GM23338 (cell line): Measurements from ENCODE around the gene PHYHIPL. TPM values are rescaled to one million over a fixed set of nuclear protein-coding genes. Genes with fewer than 3 reads are reported as not detected.
A peak's percentile ranks its signal among the peaks of the same experiment; 100 is the strongest.

Source experiments
- ATAC-seq: fragments of 200-7000 bp; cut with Tn5 transposase; 3 replicates; pipeline ENCODE4 v1.9.1; 2020
- DNase-seq: peaks from one replicate; pipeline ENCODE4 v3.0.0-alpha.2; 2015; ENCODE audit warnings: low spot score
- H2AFZ ChIP-seq: fragments of 200-600 bp; sonication (generic); 2 replicates; pipeline ENCODE4 v1.8.0; 2016; ENCODE audit warnings: antibody characterized with exemption, mild to moderate bottlenecking, moderate library complexity
- H3F3A ChIP-seq: fragments of 200-600 bp; sonication (generic); replicated peaks from 2 replicates; pipeline ENCODE4 v1.8.0; 2017; ENCODE audit warnings: antibody characterized with exemption, mixed run types, low read depth
- H3K27ac ChIP-seq: fragments of 200-600 bp; sonication (generic); 2 replicates; pipeline ENCODE4 v1.6.1; 2016; ENCODE audit warnings: low read depth
- H3K27me3 ChIP-seq: fragments of 200-600 bp; sonication (generic); 2 replicates; pipeline ENCODE4 v1.8.0; 2016; ENCODE audit warnings: mild to moderate bottlenecking, mixed run types, moderate library complexity; ENCODE audit not compliant: insufficient read depth
- H3K36me3 ChIP-seq: fragments of 200-600 bp; sonication (generic); 2 replicates; pipeline ENCODE4 v1.8.0; 2016; ENCODE audit warnings: mild to moderate bottlenecking; ENCODE audit not compliant: insufficient read depth
- H3K4me1 ChIP-seq: fragments of 200-600 bp; sonication (generic); 2 replicates; pipeline ENCODE4 v1.8.0; 2016; ENCODE audit warnings: mild to moderate bottlenecking, moderate library complexity; ENCODE audit not compliant: insufficient read depth
- H3K4me2 ChIP-seq: fragments of 200-600 bp; sonication (generic); 2 replicates; pipeline ENCODE4 v1.7.1; 2017; ENCODE audit warnings: mixed run types
- H3K4me3 ChIP-seq: fragments of 200-600 bp; sonication (generic); 2 replicates; pipeline ENCODE4 v1.6.1; 2016; ENCODE audit warnings: mixed run types
- H3K79me2 ChIP-seq: fragments of 200-600 bp; sonication (generic); replicated peaks from 2 replicates; pipeline ENCODE4 v1.8.0; 2017; ENCODE audit warnings: mild to moderate bottlenecking; ENCODE audit not compliant: insufficient read depth
- H3K9me2 ChIP-seq: fragments of 200-600 bp; sonication (generic); 2 replicates; pipeline ENCODE4 v1.8.0; 2017; ENCODE audit not compliant: insufficient read depth
- H4K20me1 ChIP-seq: fragments of 200-600 bp; sonication (generic); replicated peaks from 2 replicates; pipeline ENCODE4 v1.8.0; 2017; ENCODE audit warnings: mild to moderate bottlenecking; ENCODE audit not compliant: insufficient read depth
- H3K27ac Mint-ChIP-seq: 2 replicates; pipeline ENCODE4 v1.8.0; 2020; ENCODE audit warnings: inconsistent platforms, mild to moderate bottlenecking, moderate library complexity, mixed read lengths
- H3K27me3 Mint-ChIP-seq: 3 replicates; pipeline ENCODE4 v1.8.0; 2022; ENCODE audit warnings: low read depth, mild to moderate bottlenecking, moderate library complexity, mixed read lengths, inconsistent platforms; ENCODE audit not compliant: insufficient read depth, poor library complexity
- H3K36me3 Mint-ChIP-seq: 3 replicates; pipeline ENCODE4 v1.8.0; 2021; ENCODE audit warnings: low read depth, mild to moderate bottlenecking, inconsistent platforms, moderate library complexity, mixed read lengths
- H3K4me1 Mint-ChIP-seq: 3 replicates; pipeline ENCODE4 v1.8.0; 2020; ENCODE audit warnings: mild to moderate bottlenecking, inconsistent platforms, mixed read lengths
- H3K4me3 Mint-ChIP-seq: 3 replicates; pipeline ENCODE4 v1.8.0; 2021; ENCODE audit warnings: moderate library complexity, mild to moderate bottlenecking, inconsistent platforms, mixed read lengths
- H3K9me3 Mint-ChIP-seq: 3 replicates; pipeline ENCODE4 v1.8.0; 2020; ENCODE audit warnings: moderate library complexity, mild to moderate bottlenecking, inconsistent platforms, mixed read lengths
- EZH2 ChIP-seq: fragments of 200-600 bp; sonication (generic); IDR thresholded peaks from one replicate; pipeline ENCODE4 v1.8.0; 2017; ENCODE audit warnings: antibody characterized with exemption, mild to moderate bottlenecking, low read depth; ENCODE audit not compliant: unreplicated experiment
- NANOG ChIP-seq: IDR thresholded peaks from 2 replicates; pipeline ENCODE4 v1.6.1; 2016; ENCODE audit warnings: antibody characterized with exemption, borderline replicate concordance
- POLR2AphosphoS5 ChIP-seq: IDR thresholded peaks from 2 replicates; pipeline ENCODE4 v1.6.1; 2016; ENCODE audit warnings: antibody characterized with exemption, low read depth
- STAT1 ChIP-seq: IDR thresholded peaks from one replicate; pipeline ENCODE4 v1.6.1; 2016; ENCODE audit warnings: antibody characterized with exemption; ENCODE audit not compliant: unreplicated experiment
- ZNF114 ChIP-seq: fragments of 250-450 bp; sonication (Bioruptor Pico); IDR thresholded peaks from 2 replicates; pipeline ENCODE4 v1.5.0; 2020; ENCODE audit warnings: mild to moderate bottlenecking, moderate library complexity
- ZNF331 ChIP-seq: fragments of 250-450 bp; sonication (Bioruptor Pico); IDR thresholded peaks from 2 replicates; pipeline ENCODE4 v1.5.0; 2020; ENCODE audit warnings: low read depth, mild to moderate bottlenecking, moderate library complexity
- polyA plus RNA-seq: library from polyadenylated mRNA; unstranded; fragments of >200 nt; fragmentation: Nextera tagmentation; extraction: Ambion mirVana; gene quantifications from 2 replicates; pipeline ENCODE4 v1.2.1, GENCODE V29; 2016
- total RNA-seq: library from RNA; depleted of rRNA; stranded (reverse); fragments of >200 nt; shearing (Covaris generic); gene quantifications from 2 replicates; pipeline ENCODE4 v1.2.3, GENCODE V29; 2014
- TF ChIP-seq, protein P1 (sequence below): IDR thresholded peaks from 2 replicates; pipeline ENCODE4 v1.6.1; 2016; ENCODE audit warnings: antibody characterized with exemption
- TF ChIP-seq, protein P2 (sequence below), 2 experiments: fragments of 200-600 bp in 1 of 2; sonication (generic) in 1 of 2; conservative IDR thresholded peaks; 2 replicates each; pipeline versions ENCODE4 v1.5.1 to v1.6.1; 2016 to 2017; ENCODE audit warnings: antibody characterized with exemption in 2 of 2, low read depth in 2 of 2, mild to moderate bottlenecking in 2 of 2, moderate library complexity in 1 of 2
- TF ChIP-seq, protein P3 (sequence below): fragments of 250-450 bp; sonication (Bioruptor Pico); IDR thresholded peaks from 2 replicates; pipeline ENCODE4 v1.5.0; 2020; ENCODE audit warnings: mild to moderate bottlenecking, moderate library complexity

The PHYHIPL gene
- total and polyA plus RNA-seq, 2 experiments from 2014 or later = 0.24 to 0.27 TPM

DNA sequence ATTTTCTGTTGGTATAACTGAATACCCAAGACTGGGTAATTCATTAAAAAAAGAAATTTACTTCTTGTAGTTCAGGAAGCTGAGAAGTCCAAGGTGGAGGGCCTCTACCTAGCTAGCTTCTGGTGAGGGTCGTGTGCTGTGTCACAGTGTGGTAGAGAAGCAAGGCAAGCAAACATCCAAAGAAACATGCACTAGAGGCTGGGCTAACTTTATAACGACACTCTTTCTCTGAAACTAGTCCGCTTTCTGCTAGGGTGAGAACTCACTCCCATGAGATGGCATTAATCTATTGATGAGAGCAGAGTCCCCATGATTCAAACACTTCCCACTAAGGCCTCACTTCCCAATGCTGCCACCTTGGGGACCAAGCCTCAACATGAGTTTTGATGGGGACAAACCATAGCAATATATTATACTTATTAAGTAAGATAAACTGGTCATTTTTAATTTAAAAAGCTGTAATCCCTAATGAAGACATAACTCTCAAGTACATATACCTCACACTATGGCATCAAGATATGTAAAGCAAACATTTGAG lies 50.8 kb downstream of the PHYHIPL start:
- Histone ChIP-seq H3K4me1 (no peaks in the 10 kb centered on the region), H3K36me3 (no peaks in the 10 kb centered on the region), H3K27ac (no peak overlapping the region), H2AFZ (no peak overlapping the region), H3F3A (no peaks in the 10 kb centered on the region), H3K79me2 (no peaks in the 10 kb centered on the region), H3K4me3 (no peak overlapping the region), H3K9me2 (no peaks in the 10 kb centered on the region), H4K20me1 (no peaks in the 10 kb centered on the region), H3K4me2 (no peak overlapping the region), H3K27me3 (no peaks in the 10 kb centered on the region)
- Mint-ChIP-seq H3K36me3 (no peaks in the 10 kb centered on the region), H3K27me3 (peaks cover 2% of the 10 kb centered on the region), H3K27ac (no peak overlapping the region), H3K9me3 (no peaks in the 10 kb centered on the region), H3K4me3 (no peak overlapping the region), H3K4me1 (no peaks in the 10 kb centered on the region)
- peak; percentile 49 for ATAC-seq
- DNase-seq = peak; percentile 40
- TF ChIP-seq ZNF114 (no peak), POLR2AphosphoS5 (no peak), EZH2 (no peak), STAT1 (no peak), ZNF331 (CRISPR knock-in tag) (no peak), NANOG (no peak)
- TF ChIP-seq, protein P1, sequence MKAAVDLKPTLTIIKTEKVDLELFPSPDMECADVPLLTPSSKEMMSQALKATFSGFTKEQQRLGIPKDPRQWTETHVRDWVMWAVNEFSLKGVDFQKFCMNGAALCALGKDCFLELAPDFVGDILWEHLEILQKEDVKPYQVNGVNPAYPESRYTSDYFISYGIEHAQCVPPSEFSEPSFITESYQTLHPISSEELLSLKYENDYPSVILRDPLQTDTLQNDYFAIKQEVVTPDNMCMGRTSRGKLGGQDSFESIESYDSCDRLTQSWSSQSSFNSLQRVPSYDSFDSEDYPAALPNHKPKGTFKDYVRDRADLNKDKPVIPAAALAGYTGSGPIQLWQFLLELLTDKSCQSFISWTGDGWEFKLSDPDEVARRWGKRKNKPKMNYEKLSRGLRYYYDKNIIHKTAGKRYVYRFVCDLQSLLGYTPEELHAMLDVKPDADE = no peak
- TF ChIP-seq, protein P2, sequence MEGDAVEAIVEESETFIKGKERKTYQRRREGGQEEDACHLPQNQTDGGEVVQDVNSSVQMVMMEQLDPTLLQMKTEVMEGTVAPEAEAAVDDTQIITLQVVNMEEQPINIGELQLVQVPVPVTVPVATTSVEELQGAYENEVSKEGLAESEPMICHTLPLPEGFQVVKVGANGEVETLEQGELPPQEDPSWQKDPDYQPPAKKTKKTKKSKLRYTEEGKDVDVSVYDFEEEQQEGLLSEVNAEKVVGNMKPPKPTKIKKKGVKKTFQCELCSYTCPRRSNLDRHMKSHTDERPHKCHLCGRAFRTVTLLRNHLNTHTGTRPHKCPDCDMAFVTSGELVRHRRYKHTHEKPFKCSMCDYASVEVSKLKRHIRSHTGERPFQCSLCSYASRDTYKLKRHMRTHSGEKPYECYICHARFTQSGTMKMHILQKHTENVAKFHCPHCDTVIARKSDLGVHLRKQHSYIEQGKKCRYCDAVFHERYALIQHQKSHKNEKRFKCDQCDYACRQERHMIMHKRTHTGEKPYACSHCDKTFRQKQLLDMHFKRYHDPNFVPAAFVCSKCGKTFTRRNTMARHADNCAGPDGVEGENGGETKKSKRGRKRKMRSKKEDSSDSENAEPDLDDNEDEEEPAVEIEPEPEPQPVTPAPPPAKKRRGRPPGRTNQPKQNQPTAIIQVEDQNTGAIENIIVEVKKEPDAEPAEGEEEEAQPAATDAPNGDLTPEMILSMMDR (conservative IDR thresholded peaks at IDR 0.05; ENCODE audit: low read depth in 2 of 2) = peak; percentile 26 to 58
- TF ChIP-seq, protein P3, sequence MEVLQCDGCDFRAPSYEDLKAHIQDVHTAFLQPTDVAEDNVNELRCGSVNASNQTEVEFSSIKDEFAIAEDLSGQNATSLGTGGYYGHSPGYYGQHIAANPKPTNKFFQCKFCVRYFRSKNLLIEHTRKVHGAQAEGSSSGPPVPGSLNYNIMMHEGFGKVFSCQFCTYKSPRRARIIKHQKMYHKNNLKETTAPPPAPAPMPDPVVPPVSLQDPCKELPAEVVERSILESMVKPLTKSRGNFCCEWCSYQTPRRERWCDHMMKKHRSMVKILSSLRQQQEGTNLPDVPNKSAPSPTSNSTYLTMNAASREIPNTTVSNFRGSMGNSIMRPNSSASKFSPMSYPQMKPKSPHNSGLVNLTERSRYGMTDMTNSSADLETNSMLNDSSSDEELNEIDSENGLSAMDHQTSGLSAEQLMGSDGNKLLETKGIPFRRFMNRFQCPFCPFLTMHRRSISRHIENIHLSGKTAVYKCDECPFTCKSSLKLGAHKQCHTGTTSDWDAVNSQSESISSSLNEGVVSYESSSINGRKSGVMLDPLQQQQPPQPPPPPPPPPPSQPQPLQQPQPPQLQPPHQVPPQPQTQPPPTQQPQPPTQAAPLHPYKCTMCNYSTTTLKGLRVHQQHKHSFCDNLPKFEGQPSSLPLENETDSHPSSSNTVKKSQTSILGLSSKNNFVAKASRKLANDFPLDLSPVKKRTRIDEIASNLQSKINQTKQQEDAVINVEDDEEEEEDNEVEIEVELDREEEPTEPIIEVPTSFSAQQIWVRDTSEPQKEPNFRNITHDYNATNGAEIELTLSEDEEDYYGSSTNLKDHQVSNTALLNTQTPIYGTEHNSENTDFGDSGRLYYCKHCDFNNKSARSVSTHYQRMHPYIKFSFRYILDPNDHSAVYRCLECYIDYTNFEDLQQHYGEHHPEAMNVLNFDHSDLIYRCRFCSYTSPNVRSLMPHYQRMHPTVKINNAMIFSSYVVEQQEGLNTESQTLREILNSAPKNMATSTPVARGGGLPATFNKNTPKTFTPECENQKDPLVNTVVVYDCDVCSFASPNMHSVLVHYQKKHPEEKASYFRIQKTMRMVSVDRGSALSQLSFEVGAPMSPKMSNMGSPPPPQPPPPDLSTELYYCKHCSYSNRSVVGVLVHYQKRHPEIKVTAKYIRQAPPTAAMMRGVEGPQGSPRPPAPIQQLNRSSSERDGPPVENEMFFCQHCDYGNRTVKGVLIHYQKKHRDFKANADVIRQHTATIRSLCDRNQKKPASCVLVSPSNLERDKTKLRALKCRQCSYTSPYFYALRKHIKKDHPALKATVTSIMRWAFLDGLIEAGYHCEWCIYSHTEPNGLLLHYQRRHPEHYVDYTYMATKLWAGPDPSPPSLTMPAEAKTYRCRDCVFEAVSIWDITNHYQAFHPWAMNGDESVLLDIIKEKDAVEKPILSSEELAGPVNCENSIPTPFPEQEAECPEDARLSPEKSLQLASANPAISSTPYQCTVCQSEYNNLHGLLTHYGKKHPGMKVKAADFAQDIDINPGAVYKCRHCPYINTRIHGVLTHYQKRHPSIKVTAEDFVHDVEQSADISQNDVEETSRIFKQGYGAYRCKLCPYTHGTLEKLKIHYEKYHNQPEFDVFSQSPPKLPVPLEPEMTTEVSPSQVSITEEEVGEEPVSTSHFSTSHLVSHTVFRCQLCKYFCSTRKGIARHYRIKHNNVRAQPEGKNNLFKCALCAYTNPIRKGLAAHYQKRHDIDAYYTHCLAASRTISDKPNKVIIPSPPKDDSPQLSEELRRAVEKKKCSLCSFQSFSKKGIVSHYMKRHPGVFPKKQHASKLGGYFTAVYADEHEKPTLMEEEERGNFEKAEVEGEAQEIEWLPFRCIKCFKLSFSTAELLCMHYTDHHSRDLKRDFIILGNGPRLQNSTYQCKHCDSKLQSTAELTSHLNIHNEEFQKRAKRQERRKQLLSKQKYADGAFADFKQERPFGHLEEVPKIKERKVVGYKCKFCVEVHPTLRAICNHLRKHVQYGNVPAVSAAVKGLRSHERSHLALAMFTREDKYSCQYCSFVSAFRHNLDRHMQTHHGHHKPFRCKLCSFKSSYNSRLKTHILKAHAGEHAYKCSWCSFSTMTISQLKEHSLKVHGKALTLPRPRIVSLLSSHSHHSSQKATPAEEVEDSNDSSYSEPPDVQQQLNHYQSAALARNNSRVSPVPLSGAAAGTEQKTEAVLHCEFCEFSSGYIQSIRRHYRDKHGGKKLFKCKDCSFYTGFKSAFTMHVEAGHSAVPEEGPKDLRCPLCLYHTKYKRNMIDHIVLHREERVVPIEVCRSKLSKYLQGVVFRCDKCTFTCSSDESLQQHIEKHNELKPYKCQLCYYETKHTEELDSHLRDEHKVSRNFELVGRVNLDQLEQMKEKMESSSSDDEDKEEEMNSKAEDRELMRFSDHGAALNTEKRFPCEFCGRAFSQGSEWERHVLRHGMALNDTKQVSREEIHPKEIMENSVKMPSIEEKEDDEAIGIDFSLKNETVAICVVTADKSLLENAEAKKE (CRISPR knock-in tag) = no peak
